Activated CD4-positive, alpha-beta T cell treated with anti-CD3 and anti-CD28 coated beads, Interleukin-2, amount 50 U/mL, for 1 hour (primary cell): ENCODE results near the gene AGAP2.

Source experiments
- DNase-seq: peaks from one replicate; pipeline ENCODE4 v3.0.0-alpha.2; 2020

Gene AGAP2

DNA sequence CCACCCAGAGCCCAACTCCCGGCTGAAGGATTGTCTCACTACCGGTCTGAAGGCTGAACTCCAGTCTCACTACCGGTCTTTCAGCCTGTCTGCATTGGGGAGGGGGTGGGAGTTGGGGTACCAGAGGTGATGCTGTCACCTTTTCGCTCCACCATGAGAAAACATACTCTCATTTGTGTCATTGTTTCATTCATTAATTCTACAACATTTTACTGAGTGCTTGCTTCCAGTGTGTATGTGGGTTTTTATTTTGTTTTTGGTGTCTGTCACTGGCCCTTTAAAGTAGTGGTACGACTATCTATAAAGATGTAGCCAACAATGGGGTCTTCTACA is 14.1 kb upstream of the AGAP2 start:
- DNase-seq: no peak

DNA sequence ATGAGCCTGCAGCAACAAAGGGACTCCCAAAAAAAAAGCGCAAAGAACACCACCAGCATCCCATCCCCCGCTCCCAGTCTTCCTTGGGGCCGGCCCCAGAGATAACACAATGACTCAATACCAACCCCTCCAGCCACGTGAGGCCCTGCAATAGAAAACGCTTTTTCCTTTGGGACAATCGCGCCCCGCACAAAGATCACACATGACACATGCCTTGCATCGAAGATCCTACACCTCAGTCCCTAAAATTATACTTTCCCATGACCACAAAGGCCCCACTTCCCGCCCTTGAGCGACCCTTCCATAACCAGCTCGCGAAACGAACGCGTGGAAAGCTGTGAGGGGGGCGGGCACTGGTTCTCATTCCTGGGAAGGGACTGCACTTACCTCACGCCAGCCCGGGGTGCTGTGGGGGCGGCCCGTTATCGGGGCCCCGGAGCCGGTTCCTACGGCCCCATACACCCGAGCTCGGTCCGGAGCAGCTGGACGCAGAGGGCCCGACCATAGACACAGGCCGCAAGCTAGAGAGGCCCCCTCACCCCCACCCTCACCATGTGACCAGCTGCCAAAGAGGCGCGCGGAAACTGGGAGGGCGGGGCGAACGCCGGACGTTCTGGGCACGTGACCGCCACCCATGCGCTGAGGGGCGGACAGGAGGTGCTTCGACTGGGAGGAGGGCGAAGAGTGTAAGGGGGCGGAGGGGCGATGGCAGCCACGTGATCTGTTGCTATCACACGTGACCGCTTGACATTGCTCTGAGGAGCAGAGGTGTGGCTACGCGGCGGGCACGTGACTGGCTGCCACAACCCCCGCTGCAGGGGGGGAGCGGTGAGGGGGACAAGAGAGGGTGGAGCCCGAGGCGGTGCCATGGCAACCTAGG is 13.5 kb upstream of the AGAP2 start, which contains the start of gene CDK4:
CDK4 (minus strand) TSS at position 523 of the 880 bp plus-strand sequence. CDS start 593 bp downstream, outside the sequence.
- peak; percentile 99 for DNase-seq

DNA sequence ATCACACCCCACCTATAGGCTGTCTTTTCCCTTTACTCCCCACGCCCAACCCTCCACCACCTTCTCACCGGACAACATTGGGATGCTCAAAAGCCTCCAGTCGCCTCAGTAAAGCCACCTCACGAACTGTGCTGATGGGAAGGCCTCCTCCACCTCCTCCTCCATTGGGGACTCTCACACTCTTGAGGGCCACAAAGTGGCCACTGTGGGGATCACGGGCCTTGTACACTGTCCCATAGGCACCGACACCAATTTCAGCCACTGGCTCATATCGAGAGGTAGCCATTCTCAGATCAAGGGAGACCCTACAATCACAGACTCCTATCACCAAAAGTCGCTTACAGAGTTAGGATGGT is 12.9 kb upstream of the AGAP2 start:
- no peak for DNase-seq

DNA sequence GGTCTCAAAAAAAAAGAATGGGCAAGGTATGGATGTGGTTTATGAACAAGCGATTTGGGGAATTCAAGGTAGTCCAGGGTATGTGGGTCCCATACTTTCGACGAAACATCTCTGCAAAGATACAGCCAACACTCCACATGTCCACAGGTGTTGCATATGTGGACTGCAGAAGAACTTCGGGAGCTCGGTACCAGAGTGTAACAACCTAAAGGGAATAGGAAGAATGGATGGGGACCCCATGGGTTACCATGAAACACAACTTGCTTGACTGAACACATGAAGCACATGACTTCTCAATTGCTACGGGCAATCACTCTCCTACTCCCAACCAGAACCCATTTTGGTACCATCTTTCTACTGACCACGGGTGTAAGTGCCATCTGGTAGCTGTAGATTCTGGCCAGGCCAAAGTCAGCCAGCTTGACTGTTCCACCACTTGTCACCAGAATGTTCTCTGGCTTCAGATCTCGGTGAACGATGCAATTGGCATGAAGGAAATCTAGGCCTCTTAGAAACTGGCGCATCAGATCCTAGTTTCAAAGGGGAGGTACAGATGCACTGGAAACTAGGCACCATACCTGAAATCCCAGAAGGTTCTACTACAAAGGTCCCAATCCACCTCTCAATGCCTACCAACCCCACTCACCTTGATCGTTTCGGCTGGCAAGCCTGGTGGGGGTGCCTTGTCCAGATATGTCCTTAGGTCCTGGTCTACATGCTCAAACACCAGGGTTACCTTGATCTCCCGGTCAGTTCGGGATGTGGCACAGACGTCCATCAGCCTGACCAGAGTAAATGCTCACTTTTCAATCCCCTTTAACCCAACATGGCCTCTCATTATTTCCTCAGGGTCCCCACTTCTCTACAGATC is 12.3 kb upstream of the AGAP2 start:
- DNase-seq: no peak

DNA sequence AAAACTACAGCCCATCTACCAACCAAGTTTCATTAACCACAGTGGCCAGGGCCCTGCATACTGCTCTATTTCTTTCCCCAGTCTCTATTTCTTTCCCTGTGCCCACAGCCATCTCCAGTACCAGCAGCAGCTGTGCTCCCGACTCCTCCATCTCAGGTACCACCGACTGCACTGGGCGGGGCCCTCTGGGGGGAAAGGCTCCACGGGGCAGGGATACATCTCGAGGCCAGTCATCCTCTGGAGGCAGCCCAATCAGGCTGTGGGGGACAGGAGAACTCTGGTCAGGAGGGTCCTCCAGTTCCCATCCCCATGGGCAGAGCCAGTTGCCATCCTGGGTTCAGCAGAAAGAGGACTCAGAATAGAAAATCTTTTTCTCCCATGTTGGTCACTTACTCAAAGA is 10.5 kb upstream of the AGAP2 start:
- DNase-seq: no peak

DNA sequence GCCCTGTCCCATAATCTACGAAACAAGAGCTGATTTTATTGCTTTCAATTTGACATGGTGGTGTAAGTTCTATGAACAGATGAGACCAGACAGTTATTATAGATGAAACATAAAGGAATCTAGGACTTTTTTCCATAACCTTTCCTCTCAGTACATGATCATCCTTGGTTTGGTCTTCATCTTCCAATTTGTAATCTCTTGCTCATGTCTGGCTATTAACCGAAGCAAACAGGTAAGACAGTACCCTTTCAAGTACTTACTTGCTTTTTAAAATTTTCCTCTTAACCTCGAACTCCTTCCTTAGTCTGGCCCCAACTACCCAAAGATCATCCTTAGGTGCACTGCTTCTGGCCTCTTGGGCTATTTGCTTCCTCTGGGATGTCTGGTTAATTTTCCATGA is 7.5 kb upstream of the AGAP2 start:
- no peak for DNase-seq

DNA sequence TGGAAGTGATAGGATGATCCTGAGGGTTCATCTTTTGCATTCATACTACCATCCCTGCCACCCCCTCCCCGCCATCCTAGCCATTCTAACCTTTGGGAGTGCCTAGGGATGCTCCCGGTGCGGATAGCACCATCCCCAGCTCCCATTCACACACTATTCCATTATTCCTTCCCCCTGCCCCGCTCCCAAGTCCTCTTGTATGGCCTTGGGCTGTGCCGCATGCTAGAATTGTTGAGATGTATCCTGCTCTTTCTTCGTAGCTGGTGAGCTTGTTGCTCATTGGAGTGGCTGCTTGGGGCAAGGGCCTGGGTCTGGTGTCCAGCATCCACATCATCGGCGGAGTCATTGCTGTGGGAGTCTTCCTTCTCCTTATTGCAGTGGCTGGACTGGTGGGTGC is 6.9 kb upstream of the AGAP2 start:
- DNase-seq: no peak

DNA sequence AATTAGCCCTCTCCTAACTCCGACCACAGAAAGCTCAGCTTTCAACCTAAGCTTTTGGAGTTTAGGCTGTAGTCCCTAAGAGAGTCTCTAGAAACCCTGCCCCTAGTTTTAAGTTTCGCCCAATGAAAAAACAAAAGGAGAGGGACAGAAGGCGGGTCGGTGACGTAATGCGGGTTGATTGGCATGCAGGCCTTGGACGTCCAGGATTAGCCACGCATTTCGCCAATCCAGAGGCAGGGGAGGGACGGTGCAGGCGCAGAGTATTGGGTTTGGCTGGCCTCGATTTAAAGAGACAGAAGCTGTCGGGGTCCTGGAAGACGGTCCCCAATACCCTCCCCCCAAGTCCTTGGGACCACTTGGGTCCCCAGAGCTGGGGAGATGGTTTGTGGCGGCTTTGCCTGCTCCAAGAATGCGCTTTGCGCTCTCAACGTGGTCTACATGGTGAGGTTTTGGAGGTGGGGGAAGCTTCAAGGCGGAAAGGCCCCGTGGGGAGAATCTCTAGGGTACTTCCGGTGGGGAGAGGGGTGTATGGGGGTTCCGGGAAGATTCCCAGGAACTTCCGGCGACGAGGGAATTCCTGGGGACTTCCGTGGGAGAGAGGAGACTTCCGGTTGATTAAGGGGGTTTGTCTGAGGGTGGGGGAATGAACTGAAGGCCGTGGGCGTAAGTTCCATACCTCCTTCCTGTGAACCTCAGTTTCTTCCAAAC is 6.4 kb upstream of the AGAP2 start, which contains the start of gene TSPAN31:
TSPAN31 (plus strand) TSS at position 263 of the 708 bp plus-strand sequence; CDS start at position 379, 116 bp downstream.
- peak; percentile 93 for DNase-seq

DNA sequence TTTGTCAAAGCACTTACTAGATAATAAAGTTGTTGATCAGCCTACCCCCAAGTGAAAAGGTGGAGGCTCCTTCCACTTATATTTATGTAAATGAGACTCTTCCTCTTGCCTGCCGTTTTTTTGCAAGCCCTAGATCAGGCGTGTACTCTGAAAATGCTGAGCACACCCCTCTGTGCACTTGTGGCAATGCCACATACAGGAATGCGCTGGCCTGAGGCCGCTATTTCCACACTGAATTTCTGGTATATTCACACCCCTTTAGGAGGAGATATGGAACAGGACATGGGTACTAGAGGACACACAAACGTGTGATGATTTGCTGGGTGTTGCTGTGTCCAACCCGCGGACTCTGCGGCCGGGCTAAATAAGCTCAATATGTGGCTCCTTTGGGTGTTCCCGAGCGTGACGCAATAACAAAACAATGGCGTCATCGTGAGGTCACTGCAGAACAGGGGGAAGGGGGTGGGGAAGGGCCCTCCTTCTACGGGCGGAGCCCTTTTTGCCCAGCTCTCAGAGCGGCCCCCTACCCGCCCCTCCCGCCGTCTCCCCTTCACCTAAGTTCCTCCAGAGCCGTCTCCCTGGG is 5.7 kb upstream of the AGAP2 start:
- peak; percentile 67 for DNase-seq

DNA sequence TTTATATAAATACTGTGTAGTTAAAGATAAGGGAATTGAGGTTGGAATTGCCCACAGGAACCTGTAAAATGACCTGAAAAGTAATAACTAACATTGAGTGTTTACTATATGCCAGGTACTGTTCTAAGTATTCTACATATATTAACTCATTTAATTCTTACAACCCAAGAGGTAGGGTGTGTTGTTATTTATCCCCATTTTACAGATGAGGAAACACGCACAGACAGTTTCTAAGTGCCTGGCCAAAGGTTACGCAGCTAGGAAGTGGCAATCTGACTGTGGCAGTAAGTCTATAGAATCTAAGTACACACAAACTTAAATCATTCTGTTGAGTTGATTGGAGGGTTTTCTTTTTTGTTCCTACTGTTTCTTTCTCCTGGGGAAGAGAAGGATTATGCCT is 5.2 kb upstream of the AGAP2 start:
- no peak for DNase-seq

DNA sequence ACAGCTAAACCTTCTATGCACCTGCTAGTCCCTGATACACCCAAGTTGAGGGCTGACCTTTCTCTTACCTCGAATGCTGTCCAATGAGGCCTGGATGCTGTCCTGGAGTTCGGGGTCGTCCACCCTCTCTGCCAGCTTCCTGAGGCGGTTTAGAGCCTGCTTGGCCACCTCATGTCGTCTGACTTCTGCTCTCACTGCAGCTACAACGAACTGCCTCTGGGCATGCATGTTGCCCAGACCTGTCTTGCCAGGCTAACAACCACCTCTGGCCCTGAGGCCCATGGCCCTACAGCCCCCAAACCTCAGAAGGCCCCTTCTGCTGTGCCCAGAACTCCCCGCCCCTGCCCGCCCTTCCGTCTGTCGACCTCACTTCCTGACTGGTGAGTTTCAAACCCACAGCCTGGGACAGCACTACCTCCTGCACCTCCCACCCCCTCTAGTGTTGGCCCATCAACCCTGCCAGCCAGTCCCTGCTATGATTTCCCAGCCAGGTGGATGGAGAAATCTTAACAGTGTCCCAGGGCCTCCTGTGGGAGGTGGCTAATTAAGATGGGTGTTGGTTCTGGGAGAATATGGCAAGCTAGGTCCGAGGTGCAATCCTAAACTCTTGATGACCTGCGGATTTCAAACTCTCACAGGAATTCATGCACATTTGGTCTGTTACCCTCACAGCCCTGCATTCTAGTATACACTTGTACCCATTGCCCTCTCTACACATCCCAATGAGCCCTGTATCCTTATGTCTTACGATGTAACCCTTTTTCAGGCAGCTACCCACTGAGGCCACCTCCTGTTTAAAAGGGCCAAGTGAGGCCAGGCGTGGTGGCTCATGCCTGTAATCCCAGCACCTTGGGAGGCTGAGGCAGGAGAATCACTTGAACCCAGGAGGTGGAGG is 3.5 kb upstream of the AGAP2 start:
- DNase-seq: peak; percentile 71

DNA sequence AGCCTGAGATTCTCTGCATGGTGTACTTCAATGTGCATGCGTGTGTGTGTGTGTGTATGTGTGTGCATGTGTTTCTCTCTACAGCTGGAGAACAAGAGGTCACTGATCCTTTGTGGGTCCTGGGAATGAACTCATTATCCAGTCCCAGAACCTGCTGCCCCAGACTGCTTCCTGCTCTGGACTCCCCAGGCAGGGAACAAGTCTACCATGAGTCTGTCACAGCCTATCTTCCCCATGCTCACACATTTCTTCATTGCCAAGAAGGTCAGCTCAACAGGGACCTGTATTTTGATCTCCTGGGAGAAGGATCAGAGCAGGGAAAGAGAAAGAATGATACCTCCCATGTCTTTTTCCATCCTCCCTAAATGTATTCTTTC is 2.9 kb upstream of the AGAP2 start:
- DNase-seq: no peak

DNA sequence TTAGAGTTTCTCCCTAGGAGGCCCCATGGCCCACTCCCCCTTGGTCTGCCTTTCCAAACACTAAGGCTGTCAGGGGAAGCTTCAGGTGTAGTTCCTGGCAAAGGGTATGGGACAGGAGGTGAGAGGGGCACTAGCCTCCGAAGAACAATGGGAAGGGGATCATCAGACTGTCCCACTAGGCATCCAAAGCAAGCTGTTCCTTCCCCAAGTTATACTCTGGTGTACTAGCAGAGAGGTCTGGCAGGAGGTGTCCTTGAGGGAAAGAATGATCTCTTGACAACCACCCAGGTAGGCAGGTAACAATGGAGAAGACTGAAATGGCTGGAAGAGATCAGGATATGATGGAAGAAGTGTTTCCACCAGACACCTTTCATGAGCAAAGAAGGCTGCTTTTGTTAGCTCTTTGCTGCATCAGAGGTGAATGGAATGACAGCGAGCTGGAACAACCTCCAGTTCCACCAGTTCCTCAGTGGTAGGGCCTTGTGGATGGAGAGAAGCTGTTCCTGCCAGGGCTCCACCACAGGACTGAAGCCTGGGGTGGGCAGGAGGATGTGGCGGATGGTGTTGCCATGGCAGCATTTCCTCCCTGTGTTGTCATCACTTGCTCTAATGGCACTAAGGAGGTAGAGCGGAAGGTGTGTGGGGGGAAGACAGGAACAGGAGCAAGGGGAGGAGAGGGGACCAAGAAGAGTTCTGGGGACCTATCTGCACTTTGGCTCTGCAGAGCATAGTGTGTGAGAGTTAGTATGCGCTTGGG is 2.3 kb upstream of the AGAP2 start:
- DNase-seq: peak; percentile 66

DNA sequence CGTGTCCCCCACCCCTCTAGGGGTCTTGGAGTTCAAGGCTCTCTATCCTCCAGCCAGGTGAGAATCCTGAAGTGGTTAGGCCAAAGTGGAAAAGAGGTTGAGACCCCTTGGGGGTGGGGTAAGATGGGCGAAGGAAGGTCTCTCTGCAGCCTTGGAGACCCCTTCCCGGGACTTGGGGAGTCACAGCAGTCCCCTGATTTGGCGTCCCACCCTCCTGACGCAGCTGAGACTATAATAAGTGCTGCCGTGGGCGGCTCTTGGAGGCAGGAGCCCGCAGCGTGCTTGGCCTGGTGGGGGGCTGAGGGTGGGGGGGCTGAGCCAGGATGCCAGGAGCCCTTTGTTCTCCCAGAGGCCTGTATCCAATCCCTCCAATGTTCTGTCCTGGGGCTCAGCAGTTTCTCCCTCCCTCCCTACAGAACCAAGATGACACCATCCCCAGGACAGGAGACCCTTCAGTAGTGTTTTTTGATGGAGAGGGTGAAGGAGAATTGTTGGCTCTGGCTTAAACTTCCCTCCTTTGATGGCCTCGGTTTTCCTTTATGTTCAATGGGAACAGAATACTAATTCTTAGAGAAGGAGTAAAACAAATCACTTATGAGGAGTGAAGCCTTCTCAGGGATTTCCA is 1.5 kb upstream of the AGAP2 start:
- DNase-seq: no peak

DNA sequence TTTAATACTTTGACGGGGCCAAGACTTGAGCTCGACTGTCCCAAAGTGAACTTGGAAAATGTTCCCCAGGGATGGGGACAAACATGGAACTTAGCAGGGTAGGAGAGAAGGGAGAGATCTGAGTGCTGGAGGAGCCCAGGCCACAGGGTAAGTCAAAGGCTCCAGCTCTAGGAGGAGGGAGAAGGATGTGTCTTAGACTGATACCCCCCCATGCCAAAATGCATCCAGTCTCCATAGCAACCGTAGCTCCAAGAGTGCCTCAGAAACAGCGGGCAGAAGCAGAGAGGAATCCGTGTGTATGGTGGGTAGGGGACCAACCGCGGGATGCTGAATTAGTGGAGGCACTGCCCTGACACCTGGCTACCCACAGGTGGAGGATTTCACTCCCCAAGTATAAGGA is 845 bp upstream of the AGAP2 start:
- no peak for DNase-seq

DNA sequence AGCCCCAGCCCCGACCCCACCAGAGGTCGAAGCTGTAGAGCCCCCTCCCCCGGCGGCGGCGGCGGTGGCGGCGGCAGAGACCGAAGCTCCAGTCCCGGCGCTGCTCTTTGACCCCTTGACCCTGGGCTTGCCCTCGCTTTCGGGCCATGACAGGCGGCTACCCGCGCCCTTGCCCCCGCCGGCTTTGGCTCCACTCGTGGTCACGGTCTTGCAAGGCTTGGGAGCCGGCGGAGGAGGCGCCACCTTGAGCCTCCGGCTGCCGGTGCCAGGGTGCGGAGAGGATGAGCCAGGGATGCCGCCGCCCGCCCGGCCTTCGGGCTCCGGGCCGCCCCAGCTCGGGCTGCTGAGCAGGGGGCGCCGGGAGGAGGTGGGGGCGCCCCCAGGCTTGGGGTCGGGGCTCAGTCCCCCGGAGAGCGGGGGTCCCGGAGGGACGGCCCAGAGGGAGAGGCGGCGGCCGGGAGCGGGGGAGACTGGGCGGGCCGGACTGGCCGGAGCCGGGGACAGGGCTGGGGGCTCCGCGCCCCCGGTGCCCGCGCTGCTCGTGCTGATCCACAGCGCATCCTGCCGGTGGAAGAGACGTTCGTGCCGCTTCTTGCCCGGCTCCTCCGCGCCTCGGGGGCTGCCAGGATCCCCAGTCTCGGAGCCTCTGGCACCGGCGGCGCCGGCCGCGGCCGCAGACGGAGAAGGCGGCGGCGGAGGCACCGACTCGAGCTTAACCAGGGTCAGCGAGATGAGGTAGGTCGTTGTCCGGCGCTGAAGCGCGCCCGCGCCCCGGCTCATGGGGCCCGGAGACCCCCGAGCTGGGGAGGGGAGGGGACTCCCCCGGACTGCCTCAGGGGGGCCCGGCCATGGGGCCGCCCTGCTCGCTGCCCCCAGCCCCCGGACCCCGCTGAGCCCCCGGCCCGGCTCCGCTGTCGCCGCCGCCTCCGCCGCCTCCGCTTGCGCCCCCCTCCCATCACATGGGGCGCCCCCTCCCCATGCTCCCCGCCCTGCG is 778 bp downstream of the AGAP2 start:
- DNase-seq: no peak

DNA sequence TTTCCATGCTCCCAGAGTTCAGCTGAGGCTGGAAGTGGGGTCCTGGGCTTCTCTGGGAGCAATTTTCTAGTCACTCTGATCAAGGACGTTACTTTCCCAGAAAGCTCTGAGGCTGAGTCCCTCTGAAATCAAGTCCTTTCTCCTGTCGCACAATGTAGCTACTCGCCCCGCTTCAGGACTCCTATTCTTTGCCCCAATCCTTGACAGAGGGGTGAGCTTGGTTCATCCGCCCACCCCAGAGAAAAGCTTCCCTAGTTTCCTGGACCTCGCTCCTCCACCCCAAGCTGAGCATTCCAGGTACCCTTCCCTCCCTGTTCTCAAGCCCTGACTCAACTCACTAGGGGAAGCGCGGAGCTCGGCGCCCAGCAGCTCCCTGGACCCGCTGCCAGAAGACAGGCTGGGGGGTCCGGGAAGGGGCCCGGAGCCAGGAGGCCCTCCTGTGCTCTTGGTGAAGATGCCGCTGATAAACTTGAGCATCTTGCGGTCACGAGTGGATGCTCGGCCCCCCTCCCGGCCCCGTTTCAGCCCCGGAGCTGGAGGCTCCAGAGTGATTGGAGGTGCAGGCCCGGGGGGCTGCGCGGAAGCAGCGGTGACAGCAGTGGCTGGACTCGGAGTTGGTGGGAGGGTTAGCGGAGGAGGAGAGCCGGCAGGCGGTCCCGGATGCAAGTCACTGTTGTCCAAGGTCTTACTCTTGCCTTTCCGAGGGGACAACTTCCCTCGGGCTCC is 1.6 kb downstream of the AGAP2 start:
- DNase-seq: no peak

DNA sequence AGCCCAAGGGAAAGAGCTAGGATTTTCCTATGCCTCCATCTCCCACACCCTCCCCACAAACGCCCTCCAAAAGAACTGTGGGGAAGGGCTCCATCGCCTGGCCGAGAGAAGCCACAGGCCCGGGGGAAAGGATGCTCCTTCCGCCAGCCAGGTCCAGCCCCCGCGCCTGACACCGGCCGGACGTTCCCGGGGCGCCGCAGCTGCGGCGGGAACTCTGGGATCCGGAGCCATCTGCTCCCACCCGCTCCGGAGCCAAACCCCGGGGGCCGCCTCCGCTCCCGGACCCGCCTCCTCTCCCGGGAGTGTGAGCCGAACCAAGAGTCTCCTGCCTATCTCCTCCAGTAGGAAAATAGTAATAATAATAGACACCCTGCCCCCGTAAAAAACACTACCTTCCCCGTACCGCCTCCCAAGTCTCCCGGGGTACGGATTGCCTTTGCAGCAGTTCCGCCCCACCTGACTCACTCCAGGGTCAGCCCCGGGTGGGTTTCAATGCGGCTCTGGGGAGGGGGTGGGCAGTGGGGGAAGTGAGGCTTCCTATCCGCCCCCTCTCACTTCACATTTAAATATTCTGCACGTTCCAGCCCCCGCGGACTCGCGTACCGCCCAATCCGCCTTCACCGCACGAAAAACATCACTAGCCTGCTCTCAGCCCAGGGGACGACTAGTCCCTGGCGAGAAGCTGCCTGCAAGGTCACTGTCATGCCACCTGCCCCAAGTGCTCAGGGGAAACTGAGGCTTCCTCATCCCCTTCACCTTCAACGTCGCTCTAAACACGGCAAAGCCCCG is 2.4 kb downstream of the AGAP2 start:
- no peak for DNase-seq
